Mesothelial cell of epicardium (in vitro differentiated cells): ENCODE data around the gene HOMER3. TPM values are rescaled to one million over a fixed set of nuclear protein-coding genes. Genes with fewer than 3 reads are reported as not detected.

Source experiments
- DNase-seq, 2 experiments: peaks; one replicate each; pipeline ENCODE4 v3.0.0; 2021; ENCODE audit warnings: low spot score in 2 of 2; ENCODE audit not compliant: unreplicated experiment in 2 of 2
- H3K27ac Mint-ChIP-seq: 2 replicates; pipeline ENCODE4 v1.8.0; 2021; ENCODE audit warnings: mixed read lengths
- H3K27me3 Mint-ChIP-seq: 2 replicates; pipeline ENCODE4 v1.8.0; 2021; ENCODE audit warnings: low read depth, mixed read lengths
- H3K36me3 Mint-ChIP-seq: 2 replicates; pipeline ENCODE4 v1.8.0; 2021; ENCODE audit warnings: mixed read lengths
- H3K4me1 Mint-ChIP-seq: 2 replicates; pipeline ENCODE4 v1.8.0; 2021; ENCODE audit warnings: mixed read lengths
- H3K4me3 Mint-ChIP-seq: 2 replicates; pipeline ENCODE4 v1.8.0; 2021; ENCODE audit warnings: mild to moderate bottlenecking, moderate library complexity, mixed read lengths
- H3K9me3 Mint-ChIP-seq: 2 replicates; pipeline ENCODE4 v1.8.0; 2021; ENCODE audit warnings: mixed read lengths
- CTCF ChIP-seq: fragments of 200-600 bp; sonication (generic); IDR thresholded peaks from one replicate; pipeline ENCODE4 v1.5.0; 2021; ENCODE audit warnings: antibody characterized with exemption; ENCODE audit not compliant: unreplicated experiment
- total RNA-seq: library from RNA; stranded (reverse); gene quantifications from 3 replicates; pipeline ENCODE4 v1.2.1, GENCODE V29; 2021

HOMER3 gene
- total RNA-seq, 1 donor from 2014 or later, result 53.7 TPM

GRCh38 chr19:18897094-18898029 lies 43.7 kb downstream of the HOMER3 start:
- Mint-ChIP-seq H3K36me3 (peaks cover 8% of the 10 kb centered on the region), H3K27ac (no peak overlapping the region), H3K9me3 (no peaks in the 10 kb centered on the region), H3K27me3 (peaks cover 8% of the 10 kb centered on the region), H3K4me3 (peak overlapping the region; percentile 79), H3K4me1 (peaks cover 5% of the 10 kb centered on the region)
- TF ChIP-seq CTCF, result no peak
- no peak for DNase-seq

- peaks cover 5% of the 10 kb centered on the region for H3K4me1 Mint-ChIP-seq
- DNase-seq, result peak in 1 of 2 experiments; percentile 43
- H3K27ac Mint-ChIP-seq, result no peak overlapping the region
- H3K36me3 Mint-ChIP-seq, result peaks cover 4% of the 10 kb centered on the region
- peaks cover 8% of the 10 kb centered on the region for H3K27me3 Mint-ChIP-seq
- H3K9me3 Mint-ChIP-seq, result no peaks in the 10 kb centered on the region
- no peak for TF ChIP-seq CTCF
- peak overlapping the region; percentile 79 for H3K4me3 Mint-ChIP-seq
Measured at GRCh38 chr19:18896421-18896841, 44.6 kb downstream of the HOMER3 start.

GRCh38 chr19:18895824-18896341 lies 45.1 kb downstream of the HOMER3 start, which contains the start of gene CERS1:
Gene CERS1, minus strand, starts transcription at chr19:18896158. Its CDS starts 86 bp downstream, at chr19:18896072.
- H3K36me3 Mint-ChIP-seq, result peaks cover under 1% of the 10 kb centered on the region

GRCh38 chr19:18895038-18895823 lies 45.8 kb downstream of the HOMER3 start:
- peaks cover 5% of the 10 kb centered on the region for H3K4me1 Mint-ChIP-seq
- TF ChIP-seq CTCF, result no peak
- no peaks in the 10 kb centered on the region for H3K9me3 Mint-ChIP-seq
- peaks cover 8% of the 10 kb centered on the region for H3K27me3 Mint-ChIP-seq
- peak overlapping the region; percentile 79 for H3K4me3 Mint-ChIP-seq
- no peak overlapping the region for H3K27ac Mint-ChIP-seq
- no peaks in the 10 kb centered on the region for H3K36me3 Mint-ChIP-seq
- no peak for DNase-seq

More at GRCh38 chr19:18895824-18896341, 45.1 kb downstream of the HOMER3 start, which contains the start of gene CERS1:
- H3K4me1 Mint-ChIP-seq, result peaks cover 5% of the 10 kb centered on the region
- H3K9me3 Mint-ChIP-seq, result no peaks in the 10 kb centered on the region
- no peak within 1 kb of the TSS for H3K27ac Mint-ChIP-seq
- no peak for TF ChIP-seq CTCF
- H3K27me3 Mint-ChIP-seq, result peaks cover 8% of the 10 kb centered on the region
- peak; percentile 33 to 57 for DNase-seq
- H3K4me3 Mint-ChIP-seq, result peak within 1 kb of the TSS; percentile 79

GRCh38 chr19:18894254-18895037 lies 46.6 kb downstream of the HOMER3 start:
- Mint-ChIP-seq H3K4me3 (peak overlapping the region; percentile 79), H3K36me3 (no peaks in the 10 kb centered on the region), H3K27ac (no peak overlapping the region), H3K9me3 (no peaks in the 10 kb centered on the region), H3K27me3 (peaks cover 8% of the 10 kb centered on the region), H3K4me1 (peaks cover 5% of the 10 kb centered on the region)
- DNase-seq, result peak in 1 of 2 experiments; percentile 36
- no peak for TF ChIP-seq CTCF
